ENCODE measurements around the gene AHNAK.

AHNAK gene

GRCh38 chr11:62402960-62403730 lies 143.5 kb downstream of the AHNAK start:
- peak; percentile 22 for DNase-seq (ENCODE audit: low spot score)

GRCh38 chr11:62402226-62402959 lies 144.2 kb downstream of the AHNAK start:
- DNase-seq (ENCODE audit: low spot score) = no peak

- no peak for DNase-seq (ENCODE audit: low spot score)
Measured at GRCh38 chr11:62401811-62402210, 144.8 kb downstream of the AHNAK start.

- DNase-seq (ENCODE audit: low spot score) = no peak
Measured at GRCh38 chr11:62401356-62401755, 145.2 kb downstream of the AHNAK start.

GRCh38 chr11:62400760-62401159 lies 145.8 kb downstream of the AHNAK start:
- DNase-seq (ENCODE audit: low spot score) = no peak

- DNase-seq (ENCODE audit: low spot score) = no peak
Measured at GRCh38 chr11:62400281-62400680, 146.3 kb downstream of the AHNAK start.

- DNase-seq (ENCODE audit: low spot score) = no peak
Measured at GRCh38 chr11:62399878-62400266, 146.7 kb downstream of the AHNAK start.

- no peak for DNase-seq (ENCODE audit: low spot score)
Measured at GRCh38 chr11:62399172-62399877, 147.3 kb downstream of the AHNAK start.

GRCh38 chr11:62398011-62398994 lies 148.3 kb downstream of the AHNAK start:
- peak; percentile 27 for DNase-seq (ENCODE audit: low spot score)

GRCh38 chr11:62395885-62396551 lies 150.6 kb downstream of the AHNAK start:
- no peak for DNase-seq (ENCODE audit: low spot score)

GRCh38 chr11:62394825-62395538 lies 151.6 kb downstream of the AHNAK start:
- DNase-seq (ENCODE audit: low spot score) = peak; percentile 93

- no peak for DNase-seq (ENCODE audit: low spot score)
Measured at GRCh38 chr11:62393735-62394134, 152.9 kb downstream of the AHNAK start.

GRCh38 chr11:62393061-62393611 lies 153.5 kb downstream of the AHNAK start:
- DNase-seq (ENCODE audit: low spot score) = no peak

GRCh38 chr11:62392506-62392905 lies 154.1 kb downstream of the AHNAK start:
- DNase-seq (ENCODE audit: low spot score) = no peak

- DNase-seq (ENCODE audit: low spot score) = no peak
Measured at GRCh38 chr11:62391642-62392425, 154.8 kb downstream of the AHNAK start.

GRCh38 chr11:62390722-62391121 lies 155.9 kb downstream of the AHNAK start:
- no peak for DNase-seq (ENCODE audit: low spot score)

- no peak for DNase-seq (ENCODE audit: low spot score)
Measured at GRCh38 chr11:62390237-62390636, 156.4 kb downstream of the AHNAK start.

GRCh38 chr11:62388999-62389398 lies 157.6 kb downstream of the AHNAK start:
- DNase-seq (ENCODE audit: low spot score) = no peak

GRCh38 chr11:62387381-62387780 lies 159.2 kb downstream of the AHNAK start:
- no peak for DNase-seq (ENCODE audit: low spot score)

Measured in COLO829 (cell line).